Activated T-cell treated with anti-CD3 and anti-CD28 coated beads for 24 hours (primary cell): Measurements from ENCODE around the gene FAM184A.
"Not testable (repeated sequence)": the region's sequence is repeated elsewhere in the genome, so short reads cannot be mapped to it uniquely, and the experiment has no call there.

Experiments used
- DNase-seq: peaks from one replicate; pipeline ENCODE4 v3.0.0-alpha.2; 2020; ENCODE audit warnings: low read depth

The FAM184A gene

DNA sequence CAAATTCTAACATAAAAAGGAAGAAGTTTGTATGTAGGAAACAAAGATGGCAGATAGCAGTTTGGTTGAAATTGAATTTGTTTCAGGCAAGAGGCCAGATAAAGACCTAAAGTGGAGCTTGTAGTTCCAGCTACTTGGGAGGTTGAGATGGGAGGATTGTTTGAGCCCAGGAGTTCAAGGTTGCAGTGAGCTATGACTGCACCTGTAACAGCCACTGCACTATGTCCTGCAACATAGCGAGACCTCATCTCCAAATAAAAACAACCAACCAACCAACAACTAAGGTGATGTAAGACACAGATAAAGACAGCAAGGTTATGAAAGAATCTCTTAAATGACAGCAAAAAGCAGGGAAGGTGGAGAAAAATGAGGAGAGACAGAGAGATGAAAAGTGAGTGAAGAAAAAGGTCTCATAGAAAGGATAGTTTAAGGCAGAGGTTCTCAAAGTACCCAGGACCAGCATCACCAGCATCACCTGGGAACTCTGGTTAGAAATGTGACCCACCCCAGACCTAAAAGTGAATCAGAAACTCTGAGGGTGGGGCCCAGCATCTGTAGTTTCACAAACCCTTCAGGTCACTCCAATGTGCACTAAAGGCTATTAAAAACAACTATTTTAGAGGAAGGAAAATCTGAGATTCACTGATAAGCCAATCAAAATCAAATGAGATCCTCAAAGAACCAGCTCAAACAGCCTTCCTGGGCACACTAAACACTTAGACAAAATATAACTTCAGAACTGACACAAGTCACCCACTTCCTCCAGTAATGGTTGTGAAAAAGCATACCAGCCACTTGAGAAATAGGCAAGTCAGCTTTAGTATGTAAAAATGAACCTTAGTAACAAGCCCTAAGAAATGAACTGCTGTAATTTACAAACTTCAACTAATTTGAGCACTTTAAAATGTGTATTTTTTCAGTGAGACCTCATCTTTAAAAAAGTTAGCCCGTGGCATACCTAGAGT, 57.6 kb downstream of the FAM184A start:
- DNase-seq = no peak

DNA sequence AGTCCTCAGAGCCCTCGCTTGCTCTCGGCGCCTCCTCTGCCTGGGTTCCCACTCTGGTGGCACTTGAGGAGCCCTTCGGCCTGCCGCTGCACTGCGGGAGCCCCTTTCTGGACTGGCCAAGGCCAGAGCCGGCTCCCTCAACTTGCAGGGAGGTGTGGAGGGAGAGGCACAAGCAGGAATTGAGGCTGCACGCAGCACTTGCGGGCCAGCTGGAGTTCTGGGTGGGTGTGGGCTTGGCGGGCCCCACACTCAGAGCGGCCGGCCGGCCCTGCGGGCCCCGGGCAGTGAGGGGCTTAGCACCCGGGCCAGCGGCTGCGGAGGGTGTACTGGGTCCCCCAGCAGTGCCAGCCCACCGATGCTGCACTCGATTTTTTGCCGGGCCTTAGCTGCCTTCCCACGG, 63.3 kb downstream of the FAM184A start:
- DNase-seq = not testable (repeated sequence)

DNA sequence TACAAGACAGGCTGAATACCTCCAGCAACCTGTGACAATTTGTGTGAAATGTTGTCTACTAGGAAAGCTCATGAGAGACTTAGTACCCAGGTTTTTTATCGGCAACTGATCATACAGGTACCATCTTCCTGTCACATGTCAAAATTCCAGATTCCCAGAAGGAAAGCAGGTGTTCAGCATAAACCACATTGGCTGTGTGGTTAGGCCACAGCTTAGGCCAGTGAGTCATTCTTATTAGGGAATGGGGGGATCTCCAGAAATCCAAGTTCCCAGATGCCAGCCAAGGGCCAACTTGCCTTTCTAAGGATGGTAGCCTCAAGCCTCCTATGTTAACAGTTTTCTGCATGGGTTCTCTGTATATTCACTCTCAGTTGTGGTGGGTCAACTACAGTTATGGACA, 65.9 kb downstream of the FAM184A start:
- DNase-seq = no peak

DNA sequence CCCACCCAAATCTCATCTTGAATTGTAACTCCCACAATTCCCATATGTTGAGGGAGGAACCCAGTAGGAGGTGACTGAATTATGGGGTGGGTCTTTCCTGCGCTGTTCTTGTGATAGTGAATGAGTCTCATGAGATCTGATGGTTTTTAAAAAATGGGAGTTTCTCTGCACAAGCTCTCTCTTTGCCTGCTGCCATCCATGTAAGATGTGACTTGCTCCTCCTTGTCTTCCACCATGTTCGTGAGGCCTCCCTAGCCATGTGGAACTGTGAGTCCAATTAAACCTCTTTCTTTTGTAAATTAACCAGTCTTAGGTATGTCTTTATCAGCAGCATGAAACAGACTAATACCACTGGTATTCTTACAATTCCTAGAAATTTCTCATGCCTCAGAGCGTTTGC, 69.2 kb downstream of the FAM184A start:
- DNase-seq = not testable (repeated sequence)

GRCh38 chr6:119006974-119007373, 71.5 kb downstream of the FAM184A start:
- no peak for DNase-seq

GRCh38 chr6:119002069-119002468, 76.4 kb downstream of the FAM184A start:
- DNase-seq = no peak

GRCh38 chr6:118999494-119000040, 78.9 kb downstream of the FAM184A start:
- no peak for DNase-seq

DNA sequence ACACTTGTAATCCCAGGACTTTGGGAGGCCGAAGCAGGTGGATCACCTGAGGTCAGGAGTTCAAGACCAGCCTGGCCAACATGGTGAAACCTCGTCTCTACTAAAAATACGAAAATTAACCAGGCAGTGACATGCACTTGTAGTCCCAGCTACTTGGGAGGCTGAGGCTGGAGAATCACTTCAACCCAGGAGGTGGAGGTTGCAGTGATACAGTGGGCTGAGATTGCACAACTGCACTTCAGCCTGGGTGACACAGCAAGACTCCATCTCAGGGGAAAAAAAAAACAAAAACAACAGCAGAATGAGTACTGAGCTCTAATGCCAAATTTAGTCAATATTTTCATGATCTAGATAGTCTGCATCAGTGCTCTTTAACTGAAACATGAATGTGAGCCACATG, 81.0 kb downstream of the FAM184A start:
- DNase-seq = not testable (repeated sequence)

DNA sequence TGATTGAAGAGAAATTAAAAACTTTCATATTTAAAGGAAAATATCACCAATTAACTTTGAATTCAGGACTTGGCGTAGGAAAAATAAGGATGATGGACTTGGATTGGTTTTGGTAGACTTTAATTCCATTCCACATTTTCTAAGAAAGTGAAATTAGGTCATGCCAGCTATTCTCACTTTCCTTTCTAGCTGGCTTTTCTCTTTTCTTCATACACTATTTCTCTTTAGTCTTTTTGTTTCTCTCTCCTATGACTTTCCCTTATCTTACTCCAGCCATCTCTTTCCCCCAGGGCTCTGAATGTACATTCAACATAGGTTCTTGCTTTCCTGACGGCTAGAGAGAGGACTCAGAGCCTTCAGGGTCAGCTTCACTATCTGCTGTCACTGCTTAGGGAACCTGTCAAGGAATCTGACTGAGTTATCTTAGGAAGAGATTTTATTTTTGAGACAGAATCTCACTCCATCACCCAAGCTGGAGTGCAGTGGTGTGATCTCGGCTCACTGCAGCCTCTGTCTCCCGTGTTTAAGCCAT, 82.1 kb downstream of the FAM184A start:
- DNase-seq = no peak

DNA sequence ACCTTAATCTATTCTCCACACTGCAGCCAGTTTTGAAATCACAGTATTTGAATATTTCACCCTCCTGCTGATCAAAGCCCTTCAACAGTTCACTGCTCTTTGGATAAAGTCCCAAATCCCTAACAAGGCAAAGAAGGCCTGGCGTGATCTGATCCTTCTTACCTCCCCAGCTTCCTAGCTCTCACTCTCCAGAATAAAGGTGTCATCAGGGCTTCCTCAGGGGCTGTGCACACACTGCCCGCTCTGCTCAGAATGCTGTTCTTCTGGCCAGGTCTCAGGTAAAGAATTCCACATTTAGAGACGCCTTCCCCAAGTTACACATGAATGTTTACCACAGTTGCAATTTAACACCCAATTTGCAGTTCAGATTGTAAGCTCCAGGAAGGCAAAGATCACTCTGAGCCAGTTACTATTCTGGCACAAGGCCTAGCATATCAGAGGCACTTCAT, 84.6 kb downstream of the FAM184A start:
- no peak for DNase-seq

DNA sequence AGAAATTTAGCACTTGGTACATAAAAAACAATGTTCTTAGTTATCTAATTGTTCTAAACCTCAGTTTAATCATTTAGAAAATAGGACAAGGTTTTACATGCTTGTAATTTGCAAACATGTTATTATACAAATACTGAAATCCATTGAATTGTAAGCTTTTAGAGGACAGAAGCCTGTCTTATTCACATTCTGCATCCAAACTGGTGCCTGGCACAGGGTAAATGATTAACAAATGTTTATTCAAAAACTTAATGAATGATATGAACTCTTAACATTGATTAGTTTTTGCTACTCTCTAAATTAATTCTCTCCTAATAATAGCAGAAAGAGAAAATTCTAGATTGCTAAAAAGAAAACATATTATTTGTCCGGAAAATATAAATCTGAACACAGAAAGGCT, 85.1 kb downstream of the FAM184A start:
- DNase-seq = no peak

DNA sequence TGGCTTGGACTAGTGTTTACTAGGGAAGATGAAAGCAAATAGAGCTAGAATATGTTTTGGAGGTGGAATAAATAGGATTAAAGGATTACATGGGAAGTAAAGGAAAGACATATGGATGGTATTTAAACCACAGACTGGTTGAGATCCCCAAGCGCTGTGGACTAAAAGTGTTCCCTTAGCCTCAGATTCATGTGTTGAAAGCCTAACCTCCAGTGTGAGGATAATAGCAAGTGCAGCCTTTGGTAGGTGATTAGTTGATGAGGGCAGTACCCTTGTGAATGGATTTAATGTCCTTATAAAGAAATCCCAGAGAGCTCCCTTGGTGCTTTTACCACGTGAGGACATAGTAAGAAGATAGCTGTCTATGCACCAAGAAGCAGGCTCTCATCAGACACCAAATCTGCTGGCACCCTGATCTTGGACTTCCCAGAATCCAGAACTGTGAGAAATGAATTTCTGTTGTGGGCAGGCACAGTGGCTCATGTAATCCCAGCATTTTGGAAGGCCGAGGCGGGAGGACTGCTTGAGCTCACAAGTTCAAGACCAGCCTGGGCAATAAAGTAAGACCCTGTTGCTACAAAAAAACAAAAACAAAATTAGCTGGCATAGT, 86.2 kb downstream of the FAM184A start:
- DNase-seq = no peak

GRCh38 chr6:118986312-118986711, 92.2 kb downstream of the FAM184A start:
- DNase-seq = no peak

DNA sequence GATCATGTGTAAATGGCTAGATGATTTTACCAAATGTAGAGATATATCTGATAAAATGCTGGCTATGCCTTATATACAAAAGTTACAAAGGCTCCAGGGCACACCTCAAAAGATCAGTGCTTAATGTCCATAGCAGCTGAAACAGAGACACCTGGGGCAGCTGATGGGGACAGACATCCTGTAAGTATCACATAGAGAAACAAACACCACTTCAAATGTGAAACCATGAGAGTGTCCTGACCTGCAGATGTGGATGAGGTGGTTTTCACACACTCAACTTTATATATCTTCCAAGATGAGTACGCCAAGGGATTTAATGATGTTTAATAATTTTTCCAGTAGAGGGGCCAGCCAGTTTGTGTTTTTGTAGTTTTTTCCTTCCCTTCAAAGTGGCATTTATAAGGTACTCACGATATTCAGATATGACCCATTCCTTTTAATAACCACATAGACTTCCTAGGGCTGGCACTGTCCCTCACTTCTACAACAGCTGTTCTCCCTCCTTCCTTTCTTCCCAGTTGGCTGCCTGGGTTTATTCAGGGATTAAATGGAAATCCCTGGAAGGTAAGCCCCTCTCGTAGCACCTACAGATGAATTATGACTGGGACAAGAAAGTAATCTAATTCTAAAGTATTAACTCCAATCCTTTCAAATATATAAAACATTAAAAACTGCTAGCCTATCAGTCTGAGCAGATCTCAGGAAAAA, 93.2 kb downstream of the FAM184A start:
- no peak for DNase-seq

DNA sequence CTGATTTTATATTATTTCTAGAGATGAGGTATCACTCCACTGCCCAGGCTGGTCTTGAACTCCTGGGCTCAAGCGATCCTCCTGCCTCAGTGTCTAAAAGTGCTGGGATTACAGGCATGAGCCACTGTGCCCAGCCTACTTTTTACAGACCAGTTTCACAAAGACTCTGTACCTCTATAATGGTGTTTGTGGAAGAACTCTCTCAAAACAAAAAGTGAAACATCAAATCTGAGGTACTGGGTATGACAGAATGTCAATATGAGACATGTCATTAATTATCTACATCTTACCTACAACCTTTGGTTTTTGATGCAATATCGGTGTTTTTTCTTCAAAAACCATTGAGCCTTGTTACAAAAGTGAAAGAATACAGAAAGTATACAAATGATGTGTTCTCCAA, 94.1 kb downstream of the FAM184A start:
- no peak for DNase-seq

- no peak for DNase-seq
Measured at GRCh38 chr6:118982575-118982911, 95.9 kb downstream of the FAM184A start.

DNA sequence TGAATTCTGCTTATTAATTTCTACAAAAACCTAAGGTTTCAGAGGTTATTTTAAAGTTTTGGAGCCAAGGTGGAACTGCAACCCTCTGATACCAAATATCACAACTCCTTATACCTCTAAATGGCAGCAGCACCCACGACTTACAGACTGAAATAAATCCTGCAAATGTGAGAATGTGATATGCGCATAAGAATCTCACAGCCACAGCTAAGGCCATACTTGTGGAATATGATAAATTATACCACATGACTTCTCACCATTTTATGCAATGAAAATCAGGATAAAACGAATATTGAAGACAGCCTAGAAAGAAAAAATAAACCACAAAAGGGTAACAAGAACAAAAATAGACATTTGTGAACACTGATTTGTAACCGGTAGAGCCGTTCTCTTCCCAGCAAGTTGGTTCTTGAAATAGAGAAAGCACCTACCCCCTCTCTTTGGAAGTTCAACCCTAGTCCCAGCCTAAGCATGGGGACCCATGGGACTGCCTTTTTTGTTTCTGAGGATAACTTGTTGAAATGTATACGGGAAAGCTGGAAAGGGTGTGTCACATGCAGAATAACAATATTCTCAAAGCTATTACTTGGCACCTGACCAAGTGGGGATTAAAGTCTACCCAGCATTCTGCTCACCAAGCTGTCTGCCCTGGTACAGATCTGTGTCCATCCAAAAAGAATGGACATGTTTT, 96.4 kb downstream of the FAM184A start:
- no peak for DNase-seq

GRCh38 chr6:118980063-118980462, 98.4 kb downstream of the FAM184A start:
- no peak for DNase-seq

DNA sequence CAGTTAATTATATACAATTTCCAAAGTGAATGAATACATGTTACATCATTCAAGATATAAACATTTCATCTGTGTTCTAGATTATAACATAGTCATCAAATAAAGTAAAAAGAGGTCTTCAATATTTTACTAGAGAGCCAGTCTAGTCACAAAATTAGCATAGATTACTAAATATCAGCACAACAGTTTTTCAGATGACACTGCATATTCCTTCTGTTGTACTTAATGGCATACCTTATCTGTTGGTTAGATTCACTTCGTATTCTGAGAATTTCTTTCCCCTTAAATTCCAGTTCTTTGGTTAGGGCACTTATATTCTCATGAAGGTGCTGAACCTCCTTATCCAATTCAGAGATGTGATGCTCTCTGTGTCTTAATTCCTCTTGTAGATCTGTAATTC, 103.7 kb downstream of the FAM184A start:
- no peak for DNase-seq

DNA sequence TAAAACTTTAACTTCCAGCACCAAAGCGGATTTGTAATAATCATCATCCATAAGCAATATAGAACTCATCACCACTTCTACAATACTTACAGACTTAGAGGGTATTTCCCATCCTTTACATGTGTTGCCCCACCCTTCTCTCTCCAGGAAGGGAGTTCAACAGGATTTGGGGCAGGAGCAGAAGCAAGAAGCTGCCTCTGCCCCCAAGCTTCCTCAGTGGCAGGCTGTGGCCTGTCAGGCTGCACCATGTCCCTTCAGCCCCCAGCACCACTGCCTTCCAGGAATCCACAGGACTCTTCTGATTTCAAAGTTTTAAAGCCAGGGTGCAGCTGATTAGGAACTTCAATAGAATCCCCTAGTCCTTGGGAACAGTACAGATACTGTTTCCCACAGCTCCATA, 106.8 kb downstream of the FAM184A start:
- no peak for DNase-seq

- DNase-seq = no peak
Measured at GRCh38 chr6:118970866-118971265, 107.6 kb downstream of the FAM184A start.

- no peak for DNase-seq
Measured at GRCh38 chr6:118968416-118968815, 110.0 kb downstream of the FAM184A start.
